Mesenchymal stem cell (in vitro differentiated cells and primary cell): ENCODE data around the gene SYS1.

Source experiments
- DNase-seq: peaks from one replicate; pipeline ENCODE4 v3.0.0-alpha.2; 2013
- H2AFZ ChIP-seq: one replicate; pipeline ENCODE4 v1.6.1; 2013; ENCODE audit warnings: low read depth, mild to moderate bottlenecking, control low read depth, inconsistent platforms, low read length, moderate library complexity
- H2AK5ac ChIP-seq: 2 replicates; pipeline ENCODE4 v1.6.1; 2013; ENCODE audit warnings: low read length, moderate library complexity, mild to moderate bottlenecking, inconsistent platforms; ENCODE audit not compliant: severe bottlenecking
- H2BK120ac ChIP-seq: one replicate; pipeline ENCODE4 v1.6.1; 2013; ENCODE audit warnings: low read depth, mild to moderate bottlenecking, inconsistent platforms, low read length, moderate library complexity
- H2BK12ac ChIP-seq, 2 experiments: one replicate each; pipeline ENCODE4 v1.6.1; 2013; ENCODE audit warnings: inconsistent platforms in 2 of 2, low read length in 2 of 2, mild to moderate bottlenecking in 2 of 2, moderate library complexity in 2 of 2, control low read depth in 1 of 2
- H2BK15ac ChIP-seq: one replicate; pipeline ENCODE4 v1.6.1; 2013; ENCODE audit warnings: mild to moderate bottlenecking, low read depth, inconsistent platforms; ENCODE audit not compliant: poor library complexity, severe bottlenecking
- H2BK5ac ChIP-seq: 2 replicates; pipeline ENCODE4 v1.6.1; 2013; ENCODE audit warnings: low read depth, mild to moderate bottlenecking, low read length, control low read depth, inconsistent platforms; ENCODE audit not compliant: poor library complexity, severe bottlenecking
- H3K14ac ChIP-seq, 2 experiments: one replicate each; pipeline ENCODE4 v1.6.1; 2013; ENCODE audit warnings: inconsistent platforms in 2 of 2, low read length in 2 of 2, control low read depth in 1 of 2, mild to moderate bottlenecking in 1 of 2, moderate library complexity in 1 of 2
- H3K18ac ChIP-seq, 2 experiments: one replicate each; pipeline ENCODE4 v1.6.1; 2013; ENCODE audit warnings: inconsistent platforms in 2 of 2, low read length in 2 of 2, control low read depth in 1 of 2, low read depth in 1 of 2, mild to moderate bottlenecking in 1 of 2
- H3K23ac ChIP-seq, 2 experiments: one replicate each; pipeline ENCODE4 v1.6.1; 2013; ENCODE audit warnings: inconsistent platforms in 2 of 2, low read length in 2 of 2, mild to moderate bottlenecking in 2 of 2, moderate library complexity in 2 of 2, control low read depth in 1 of 2
- H3K27ac ChIP-seq: 2 replicates; pipeline ENCODE4 v1.5.1; 2013; ENCODE audit warnings: mild to moderate bottlenecking, moderate library complexity, low read length, control low read depth, inconsistent platforms; ENCODE audit not compliant: poor library complexity, severe bottlenecking
- H3K27me3 ChIP-seq, 2 experiments: 2 replicates each; pipeline versions ENCODE4 v1.6.1 to v1.7.0; 2013; ENCODE audit warnings: low read length in 2 of 2, mild to moderate bottlenecking in 2 of 2, moderate library complexity in 2 of 2, control low read depth in 1 of 2, inconsistent platforms in 1 of 2; ENCODE audit not compliant: control insufficient read depth in 1 of 2, insufficient read depth in 1 of 2
- H3K36me3 ChIP-seq, 2 experiments: 2 replicates each; pipeline versions ENCODE4 v1.6.1 to v1.7.0; 2013; ENCODE audit warnings: low read length in 2 of 2, control low read depth in 1 of 2, inconsistent platforms in 1 of 2, low read depth in 1 of 2, mild to moderate bottlenecking in 1 of 2; ENCODE audit not compliant: insufficient read depth in 2 of 2, control insufficient read depth in 1 of 2
- H3K4ac ChIP-seq, 2 experiments: one replicate each; pipeline ENCODE4 v1.6.1; 2013; ENCODE audit warnings: inconsistent platforms in 2 of 2, low read length in 2 of 2, mild to moderate bottlenecking in 2 of 2, moderate library complexity in 2 of 2, control low read depth in 1 of 2, low read depth in 1 of 2
- H3K4me1 ChIP-seq: 2 replicates; pipeline ENCODE4 v1.6.1; 2013; ENCODE audit warnings: low read depth, low read length, control low read depth; ENCODE audit not compliant: control insufficient read depth, insufficient read depth
- H3K4me2 ChIP-seq: 2 replicates; pipeline ENCODE4 v1.6.1; 2013; ENCODE audit warnings: low read length, mild to moderate bottlenecking, inconsistent platforms; ENCODE audit not compliant: poor library complexity, severe bottlenecking
- H3K4me3 ChIP-seq, 2 experiments: 2 replicates each; pipeline versions ENCODE4 v1.5.1 to v1.7.0; 2013; ENCODE audit warnings: low read length in 2 of 2, mild to moderate bottlenecking in 2 of 2, control low read depth in 1 of 2, low read depth in 1 of 2; ENCODE audit not compliant: insufficient read depth in 1 of 2
- H3K79me1 ChIP-seq: replicated peaks from 2 replicates; pipeline ENCODE4 v1.6.1; 2013; ENCODE audit warnings: mild to moderate bottlenecking, control low read depth, low read length, inconsistent platforms; ENCODE audit not compliant: poor library complexity, severe bottlenecking
- H3K9ac ChIP-seq: 2 replicates; pipeline ENCODE4 v1.7.0; 2013; ENCODE audit warnings: mild to moderate bottlenecking, low read length, moderate library complexity
- H3K9me3 ChIP-seq: 2 replicates; pipeline ENCODE4 v1.7.0; 2013; ENCODE audit warnings: mild to moderate bottlenecking, low read length; ENCODE audit not compliant: control insufficient read depth
- H4K8ac ChIP-seq: one replicate; pipeline ENCODE4 v1.6.1; 2013; ENCODE audit warnings: inconsistent platforms, mild to moderate bottlenecking, low read length, moderate library complexity
- H4K91ac ChIP-seq: one replicate; pipeline ENCODE4 v1.6.1; 2013; ENCODE audit warnings: mild to moderate bottlenecking, low read length, inconsistent platforms
- WGBS: methylation state at CpG from one replicate; pipeline ENCODE4 v1.1.7; 2013; ENCODE audit warnings: mixed read lengths; 5-methylcytosine and 5-hydroxymethylcytosine counted together

SYS1 gene

GRCh38 chr20:45353746-45354145 is 9.2 kb upstream of the SYS1 start:
- H3K14ac ChIP-seq: no peak overlapping the region
- H3K9ac ChIP-seq: no peak overlapping the region
- DNase-seq: no peak
- H3K27me3 ChIP-seq: no peaks in the 10 kb centered on the region
- no peaks in the 10 kb centered on the region for H3K36me3 ChIP-seq
- H3K23ac ChIP-seq: no peak overlapping the region
- peak overlapping the region; percentile 88 for H2BK15ac ChIP-seq
- H2AFZ ChIP-seq: no peak overlapping the region
- H4K91ac ChIP-seq: no peak overlapping the region
- no peaks in the 10 kb centered on the region for H3K79me1 ChIP-seq
- H2BK120ac ChIP-seq: no peak overlapping the region
- no peak overlapping the region for H2BK5ac ChIP-seq
- H3K4me3 ChIP-seq: no peak overlapping the region
- no peak overlapping the region for H3K27ac ChIP-seq
- peak overlapping the region in 1 of 2 experiments; percentile 30 for H3K18ac ChIP-seq
- peak overlapping the region; percentile 2 to 78 for H2BK12ac ChIP-seq
- peak overlapping the region in 1 of 2 experiments; percentile 78 for H3K4ac ChIP-seq
- no peak overlapping the region for H4K8ac ChIP-seq
- peaks cover 10% of the 10 kb centered on the region for H3K4me1 ChIP-seq
- H2AK5ac ChIP-seq: peak overlapping the region; percentile 62
- no peaks in the 10 kb centered on the region for H3K9me3 ChIP-seq
- WGBS: 100% methylated on average over 1 of the region's 1 CpG
- H3K4me2 ChIP-seq: no peak overlapping the region

- no peaks in the 10 kb centered on the region for H3K27me3 ChIP-seq
These were observed 8.3 kb upstream of the SYS1 start for GRCh38 chr20:45354423-45355208.

GRCh38 chr20:45355209-45356084 is 7.5 kb upstream of the SYS1 start:
- Histone ChIP-seq H3K4ac (no peak overlapping the region), H2BK15ac (no peak overlapping the region), H3K23ac (no peak overlapping the region), H3K36me3 (no peaks in the 10 kb centered on the region), H2BK5ac (no peak overlapping the region), H3K4me3 (peak overlapping the region in 1 of 2 experiments; percentile 49), H4K8ac (no peak overlapping the region), H4K91ac (no peak overlapping the region), H3K79me1 (no peaks in the 10 kb centered on the region), H3K27me3 (no peaks in the 10 kb centered on the region), H3K27ac (peak overlapping the region; percentile 62), H2AFZ (no peak overlapping the region), H3K18ac (peak overlapping the region in 1 of 2 experiments; percentile 37), H3K4me1 (peaks cover 18% of the 10 kb centered on the region), H3K4me2 (no peak overlapping the region), H2AK5ac (no peak overlapping the region), H2BK120ac (no peak overlapping the region), H2BK12ac (peak overlapping the region in 1 of 2 experiments; percentile 75), H3K9ac (peak overlapping the region; percentile 23), H3K14ac (no peak overlapping the region), H3K9me3 (no peaks in the 10 kb centered on the region)
- WGBS: 57% methylated on average over 5 of the region's 5 CpGs
- peak; percentile 95 for DNase-seq

More at GRCh38 chr20:45354423-45355208, 8.3 kb upstream of the SYS1 start:
- no peak overlapping the region for H2BK15ac ChIP-seq
- no peak overlapping the region for H3K4ac ChIP-seq
- H2AK5ac ChIP-seq: no peak overlapping the region
- H4K8ac ChIP-seq: no peak overlapping the region
- peak overlapping the region; percentile 23 for H3K9ac ChIP-seq
- H3K4me3 ChIP-seq: peak overlapping the region in 1 of 2 experiments; percentile 49
- no peak overlapping the region for H2BK120ac ChIP-seq
- DNase-seq: peak; percentile 66
- no peak overlapping the region for H3K4me2 ChIP-seq
- no peaks in the 10 kb centered on the region for H3K79me1 ChIP-seq
- no peaks in the 10 kb centered on the region for H3K36me3 ChIP-seq
- H3K9me3 ChIP-seq: no peaks in the 10 kb centered on the region
- peaks cover 12% of the 10 kb centered on the region for H3K4me1 ChIP-seq
- no peak overlapping the region for H2BK5ac ChIP-seq
- 66% methylated on average over 8 of the region's 9 CpGs for WGBS
- no peak overlapping the region for H3K14ac ChIP-seq
- H3K27ac ChIP-seq: peak overlapping the region; percentile 46
- no peak overlapping the region for H2AFZ ChIP-seq
- H2BK12ac ChIP-seq: peak overlapping the region in 1 of 2 experiments; percentile 59
- H3K23ac ChIP-seq: no peak overlapping the region
- no peak overlapping the region for H3K18ac ChIP-seq
- no peak overlapping the region for H4K91ac ChIP-seq
